ENCODE measurements around the gene PICK1. TPM values are rescaled to one million over a fixed set of nuclear protein-coding genes. Genes with fewer than 3 reads are reported as not detected.

PICK1 gene
- total and polyA plus RNA-seq, 2 donors (not counting 1 experiment from before 2014, with no cell fraction given): 7.8 to 11.1 TPM

DNA sequence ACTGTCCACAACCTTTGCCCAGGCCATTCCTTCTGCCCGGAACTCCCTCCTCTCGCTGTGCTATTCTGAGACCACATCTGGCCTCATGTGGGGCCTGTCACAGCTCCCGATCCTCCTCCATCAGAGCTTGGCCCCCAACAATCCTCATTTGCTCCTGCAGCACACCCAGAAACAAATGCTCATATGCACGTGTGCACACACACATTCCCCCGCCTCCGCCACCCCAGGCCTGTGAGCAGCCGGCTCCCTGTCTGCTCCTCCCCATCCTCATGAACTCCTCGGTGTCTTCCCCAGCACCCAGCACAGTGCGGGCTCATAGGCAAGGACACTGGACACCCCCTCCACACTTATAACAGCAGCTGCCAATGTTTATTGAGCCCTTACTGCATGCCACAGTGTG, 29.7 kb upstream of the PICK1 start:
- no peak overlapping the region for H3K4me3 ChIP-seq (replicated peaks in 1 of 4; ENCODE audit: control extremely low read depth in 1 of 4, insufficient read depth in 1 of 4, low read depth in 3 of 4, low read length in 4 of 4)
- H3K4me2 ChIP-seq (ENCODE audit: extremely low read depth, insufficient read depth, low read length): no peak overlapping the region
- H4K20me1 ChIP-seq (ENCODE audit: control insufficient read depth, extremely low read depth, insufficient read depth, low read length): no peaks in the 10 kb centered on the region
- TF ChIP-seq, protein P1, sequence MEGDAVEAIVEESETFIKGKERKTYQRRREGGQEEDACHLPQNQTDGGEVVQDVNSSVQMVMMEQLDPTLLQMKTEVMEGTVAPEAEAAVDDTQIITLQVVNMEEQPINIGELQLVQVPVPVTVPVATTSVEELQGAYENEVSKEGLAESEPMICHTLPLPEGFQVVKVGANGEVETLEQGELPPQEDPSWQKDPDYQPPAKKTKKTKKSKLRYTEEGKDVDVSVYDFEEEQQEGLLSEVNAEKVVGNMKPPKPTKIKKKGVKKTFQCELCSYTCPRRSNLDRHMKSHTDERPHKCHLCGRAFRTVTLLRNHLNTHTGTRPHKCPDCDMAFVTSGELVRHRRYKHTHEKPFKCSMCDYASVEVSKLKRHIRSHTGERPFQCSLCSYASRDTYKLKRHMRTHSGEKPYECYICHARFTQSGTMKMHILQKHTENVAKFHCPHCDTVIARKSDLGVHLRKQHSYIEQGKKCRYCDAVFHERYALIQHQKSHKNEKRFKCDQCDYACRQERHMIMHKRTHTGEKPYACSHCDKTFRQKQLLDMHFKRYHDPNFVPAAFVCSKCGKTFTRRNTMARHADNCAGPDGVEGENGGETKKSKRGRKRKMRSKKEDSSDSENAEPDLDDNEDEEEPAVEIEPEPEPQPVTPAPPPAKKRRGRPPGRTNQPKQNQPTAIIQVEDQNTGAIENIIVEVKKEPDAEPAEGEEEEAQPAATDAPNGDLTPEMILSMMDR (conservative IDR thresholded peaks at IDR 0.05 in 1 of 2, IDR thresholded peaks at IDR 0.05 in 1 of 2; ENCODE audit: low read depth in 1 of 2, low read length in 2 of 2): no peak
- TF ChIP-seq EZH2 (IDR thresholded peaks at IDR 0.05; ENCODE audit: low read length, missing control alignments): no peak
- peaks cover 16% of the 10 kb centered on the region for H3K27me3 ChIP-seq (ENCODE audit: control insufficient read depth, insufficient read depth, low read length)
- H3K9ac ChIP-seq (ENCODE audit: insufficient read depth, low read length): no peak overlapping the region
- H3K9me3 ChIP-seq (ENCODE audit: control insufficient read depth, insufficient read depth, low read depth, low read length): no peaks in the 10 kb centered on the region
- peaks cover 7% of the 10 kb centered on the region for H3K4me1 ChIP-seq (ENCODE audit: control insufficient read depth, extremely low read depth, insufficient read depth, low read length)
- no peaks in the 10 kb centered on the region for H3K36me3 ChIP-seq (ENCODE audit: control insufficient read depth, insufficient read depth, low read length)
- H3K27ac ChIP-seq (ENCODE audit: insufficient read depth, low read length): no peak overlapping the region
- DNase-seq (ENCODE audit: low read depth in 2 of 2): no peak
- H2AFZ ChIP-seq (ENCODE audit: low read length): no peak overlapping the region
- H3K79me2 ChIP-seq (ENCODE audit: control insufficient read depth, insufficient read depth, low read length): no peaks in the 10 kb centered on the region

DNA sequence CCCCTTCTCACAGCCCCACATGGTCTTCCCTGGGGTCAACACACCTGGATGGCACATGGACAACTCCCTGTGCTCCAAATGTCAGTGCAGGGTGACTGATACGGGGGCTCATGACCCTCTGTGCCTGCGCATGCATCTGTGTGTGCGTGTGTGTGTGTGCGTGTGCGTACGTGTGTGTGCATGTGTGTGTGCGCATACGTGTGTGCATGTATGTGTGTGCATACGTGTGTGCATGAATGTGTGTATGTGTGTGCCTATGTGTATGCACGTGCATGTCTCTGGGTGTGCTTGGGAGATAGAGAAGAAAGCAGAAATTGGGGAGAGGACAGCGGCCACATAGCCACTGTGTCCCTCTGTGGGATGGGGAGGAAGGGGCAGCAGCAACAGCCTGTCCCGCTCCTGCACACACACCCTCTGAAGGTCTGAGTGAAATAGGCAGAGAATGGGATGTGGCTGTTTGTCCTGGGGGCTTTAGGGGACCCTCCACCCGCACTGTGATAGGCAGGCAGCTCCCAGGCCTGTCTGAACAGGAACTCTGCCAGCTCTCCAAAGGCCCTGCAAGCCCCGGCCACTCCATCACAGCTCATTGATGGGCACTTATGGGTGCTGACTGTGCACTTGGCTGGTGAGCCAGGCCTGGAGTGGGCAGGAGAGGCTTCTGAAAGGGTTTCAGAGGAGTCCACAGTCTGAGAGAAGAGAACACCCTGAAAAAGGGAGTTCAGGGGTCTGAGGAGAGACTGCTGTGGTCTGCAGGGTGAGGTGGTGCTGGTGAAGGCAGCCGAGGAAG, 28.7 kb upstream of the PICK1 start:
- no peak for TF ChIP-seq EZH2 (IDR thresholded peaks at IDR 0.05; ENCODE audit: low read length, missing control alignments)
- TF ChIP-seq, protein P1 (conservative IDR thresholded peaks at IDR 0.05 in 1 of 2, IDR thresholded peaks at IDR 0.05 in 1 of 2; ENCODE audit: low read depth in 1 of 2, low read length in 2 of 2): no peak

DNA sequence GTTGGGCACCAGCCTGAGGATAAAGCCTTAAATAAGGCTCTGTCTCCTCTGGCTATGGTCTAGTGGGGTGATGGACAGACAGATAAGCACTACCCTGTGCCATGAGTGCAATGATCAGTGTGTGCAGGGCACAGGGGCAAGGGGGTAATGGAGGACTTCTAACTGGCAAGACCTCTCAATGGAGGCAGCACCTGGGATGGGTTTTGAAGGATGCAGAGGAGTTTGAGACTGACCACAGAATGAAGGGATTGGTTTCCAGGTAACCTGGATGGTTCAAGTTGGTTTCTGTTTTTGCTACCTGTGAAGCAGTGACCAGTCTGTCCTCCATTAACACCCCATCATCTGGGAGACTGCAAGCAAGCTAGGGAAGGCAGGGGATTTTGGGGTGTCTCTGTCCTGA, 27.8 kb upstream of the PICK1 start:
- no peaks in the 10 kb centered on the region for H3K79me2 ChIP-seq (ENCODE audit: control insufficient read depth, insufficient read depth, low read length)
- no peak for DNase-seq (ENCODE audit: low read depth in 2 of 2)
- peaks cover 24% of the 10 kb centered on the region for H3K4me1 ChIP-seq (ENCODE audit: control insufficient read depth, extremely low read depth, insufficient read depth, low read length)
- H3K4me3 ChIP-seq (replicated peaks in 1 of 4; ENCODE audit: control extremely low read depth in 1 of 4, insufficient read depth in 1 of 4, low read depth in 3 of 4, low read length in 4 of 4): no peak overlapping the region
- no peaks in the 10 kb centered on the region for H3K36me3 ChIP-seq (ENCODE audit: control insufficient read depth, insufficient read depth, low read length)
- no peak overlapping the region for H3K27ac ChIP-seq (ENCODE audit: insufficient read depth, low read length)
- peaks cover 16% of the 10 kb centered on the region for H3K27me3 ChIP-seq (ENCODE audit: control insufficient read depth, insufficient read depth, low read length)
- H3K9me3 ChIP-seq (ENCODE audit: control insufficient read depth, insufficient read depth, low read depth, low read length): no peaks in the 10 kb centered on the region
- H2AFZ ChIP-seq (ENCODE audit: low read length): no peak overlapping the region
- H4K20me1 ChIP-seq (ENCODE audit: control insufficient read depth, extremely low read depth, insufficient read depth, low read length): no peaks in the 10 kb centered on the region
- H3K9ac ChIP-seq (ENCODE audit: insufficient read depth, low read length): no peak overlapping the region
- H3K4me2 ChIP-seq (ENCODE audit: extremely low read depth, insufficient read depth, low read length): no peak overlapping the region
- TF ChIP-seq, protein P1 (conservative IDR thresholded peaks at IDR 0.05 in 1 of 2, IDR thresholded peaks at IDR 0.05 in 1 of 2; ENCODE audit: low read depth in 1 of 2, low read length in 2 of 2): no peak
- TF ChIP-seq EZH2 (IDR thresholded peaks at IDR 0.05; ENCODE audit: low read length, missing control alignments): no peak

More for the DNA sequence above, 28.7 kb upstream of the PICK1 start:
- no peaks in the 10 kb centered on the region for H3K79me2 ChIP-seq (ENCODE audit: control insufficient read depth, insufficient read depth, low read length)
- no peaks in the 10 kb centered on the region for H3K9me3 ChIP-seq (ENCODE audit: control insufficient read depth, insufficient read depth, low read depth, low read length)
- H3K4me1 ChIP-seq (ENCODE audit: control insufficient read depth, extremely low read depth, insufficient read depth, low read length): peaks cover 16% of the 10 kb centered on the region
- no peaks in the 10 kb centered on the region for H4K20me1 ChIP-seq (ENCODE audit: control insufficient read depth, extremely low read depth, insufficient read depth, low read length)
- no peak overlapping the region for H3K4me2 ChIP-seq (ENCODE audit: extremely low read depth, insufficient read depth, low read length)
- peaks cover 16% of the 10 kb centered on the region for H3K27me3 ChIP-seq (ENCODE audit: control insufficient read depth, insufficient read depth, low read length)
- H3K9ac ChIP-seq (ENCODE audit: insufficient read depth, low read length): no peak overlapping the region
- H3K4me3 ChIP-seq (replicated peaks in 1 of 4; ENCODE audit: control extremely low read depth in 1 of 4, insufficient read depth in 1 of 4, low read depth in 3 of 4, low read length in 4 of 4): no peak overlapping the region
- H2AFZ ChIP-seq (ENCODE audit: low read length): no peak overlapping the region
- H3K36me3 ChIP-seq (ENCODE audit: control insufficient read depth, insufficient read depth, low read length): no peaks in the 10 kb centered on the region
- H3K27ac ChIP-seq (ENCODE audit: insufficient read depth, low read length): no peak overlapping the region
- no peak for DNase-seq (ENCODE audit: low read depth in 2 of 2)

All from fibroblast of lung (primary cell).